WTC11 (cell line): ENCODE data around the gene TJP3. TPM values are rescaled to one million over a fixed set of nuclear protein-coding genes. Genes with fewer than 3 reads are reported as not detected.

Experiments
- ATAC-seq: fragments of 200-7000 bp; cut with Tn5 transposase; 2 replicates; pipeline ENCODE4 v1.10.0; 2021; ENCODE audit warnings: mild to moderate bottlenecking, moderate library complexity
- CTCF ChIA-PET: fragments of 300-600 bp; sonication (Branson Sonifier 250); formaldehyde crosslinking; loops from one replicate; lab custom pipeline; 2021; ENCODE audit warnings: antibody characterized with exemption; lab: Charles Lee
- POLR2A ChIA-PET: fragments of 350-600 bp; sonication (Branson Sonifier 250); formaldehyde crosslinking; loops from one replicate; lab custom pipeline; 2021; ENCODE audit warnings: antibody characterized with exemption; lab: Charles Lee
- DNase-seq: peaks from one replicate; pipeline ENCODE4 v3.0.0; 2021; ENCODE audit warnings: low spot score
- H3K27ac Mint-ChIP-seq: 2 replicates; pipeline ENCODE4 v1.8.0; 2021; ENCODE audit warnings: mixed read lengths
- H3K27me3 Mint-ChIP-seq: 2 replicates; pipeline ENCODE4 v1.8.0; 2021; ENCODE audit warnings: low read depth, mild to moderate bottlenecking, moderate library complexity, mixed read lengths
- H3K36me3 Mint-ChIP-seq: 2 replicates; pipeline ENCODE4 v1.8.0; 2021; ENCODE audit warnings: mixed read lengths
- H3K4me1 Mint-ChIP-seq: 2 replicates; pipeline ENCODE4 v1.8.0; 2022; ENCODE audit warnings: mixed read lengths
- H3K4me3 Mint-ChIP-seq: 2 replicates; pipeline ENCODE4 v1.8.0; 2021; ENCODE audit warnings: mild to moderate bottlenecking, moderate library complexity, mixed read lengths
- H3K9me3 Mint-ChIP-seq: 2 replicates; pipeline ENCODE4 v1.8.0; 2021; ENCODE audit warnings: mixed read lengths
- E2F5 ChIP-seq: sonication (generic); formaldehyde crosslinking; IDR thresholded peaks from 2 replicates; pipeline ENCODE4 v1.8.1; 2022; ENCODE audit warnings: mild to moderate bottlenecking, moderate library complexity, missing genetic modification reagents
- ELF4 ChIP-seq: sonication (generic); formaldehyde crosslinking; IDR thresholded peaks from 2 replicates; pipeline ENCODE4 v1.8.1; 2022; ENCODE audit warnings: low read depth, mild to moderate bottlenecking, moderate library complexity, missing genetic modification reagents
- EMX1 ChIP-seq: fragments of 250-450 bp; sonication (Bioruptor Pico); IDR thresholded peaks from 2 replicates; pipeline ENCODE4 v1.8.0; 2021; ENCODE audit warnings: mild to moderate bottlenecking
- ETV6 ChIP-seq: sonication (generic); formaldehyde crosslinking; IDR thresholded peaks from 2 replicates; pipeline ENCODE4 v1.8.1; 2022; ENCODE audit warnings: mild to moderate bottlenecking, missing genetic modification reagents
- FOXP4 ChIP-seq: sonication (generic); formaldehyde crosslinking; IDR thresholded peaks from 2 replicates; pipeline ENCODE4 v1.8.0; 2022; ENCODE audit warnings: mild to moderate bottlenecking, missing genetic modification reagents
- GRHL2 ChIP-seq: fragments of 250-450 bp; sonication (Bioruptor Pico); IDR thresholded peaks from 2 replicates; pipeline ENCODE4 v1.8.0; 2022; ENCODE audit warnings: mild to moderate bottlenecking, moderate library complexity; ENCODE audit not compliant: insufficient replicate concordance, severe bottlenecking
- HMGXB4 ChIP-seq: sonication (generic); formaldehyde crosslinking; IDR thresholded peaks from 2 replicates; pipeline ENCODE4 v1.8.1; 2023; ENCODE audit warnings: mild to moderate bottlenecking, moderate library complexity, missing genetic modification reagents
- IRF2 ChIP-seq: sonication (generic); formaldehyde crosslinking; IDR thresholded peaks from 2 replicates; pipeline ENCODE4 v1.8.0; 2022; ENCODE audit warnings: low read depth, missing genetic modification reagents, borderline replicate concordance
- MXD4 ChIP-seq: fragments of 250-450 bp; sonication (Bioruptor Pico); IDR thresholded peaks from 2 replicates; pipeline ENCODE4 v1.8.0; 2021; ENCODE audit warnings: mild to moderate bottlenecking, moderate library complexity, borderline replicate concordance
- MYBL2 ChIP-seq: sonication (generic); formaldehyde crosslinking; IDR thresholded peaks from 2 replicates; pipeline ENCODE4 v1.8.1; 2023; ENCODE audit warnings: mild to moderate bottlenecking, moderate library complexity, missing genetic modification reagents
- NR1H2 ChIP-seq: sonication (generic); formaldehyde crosslinking; IDR thresholded peaks from 2 replicates; pipeline ENCODE4 v1.9.0; 2021; ENCODE audit warnings: mild to moderate bottlenecking, moderate library complexity, missing genetic modification reagents
- SMAD4 ChIP-seq: sonication (generic); formaldehyde crosslinking; IDR thresholded peaks from 2 replicates; pipeline ENCODE4 v1.8.0; 2022; ENCODE audit warnings: mild to moderate bottlenecking, missing genetic modification reagents
- TEAD4 ChIP-seq: sonication (generic); formaldehyde crosslinking; IDR thresholded peaks from 2 replicates; pipeline ENCODE4 v1.8.0; 2022; ENCODE audit warnings: mild to moderate bottlenecking, missing genetic modification reagents
- ZNF121 ChIP-seq: sonication (generic); formaldehyde crosslinking; IDR thresholded peaks from 2 replicates; pipeline ENCODE4 v1.8.0; 2023; ENCODE audit warnings: missing genetic modification reagents
- ZNF138 ChIP-seq: sonication (generic); formaldehyde crosslinking; conservative IDR thresholded peaks from 2 replicates; pipeline ENCODE4 v1.8.1; 2022; ENCODE audit warnings: mild to moderate bottlenecking, moderate library complexity, missing genetic modification reagents
- ZNF219 ChIP-seq: sonication (generic); formaldehyde crosslinking; IDR thresholded peaks from 2 replicates; pipeline ENCODE4 v1.8.0; 2023; ENCODE audit warnings: missing genetic modification reagents, mild to moderate bottlenecking, borderline replicate concordance
- ZNF232 ChIP-seq: sonication (generic); formaldehyde crosslinking; IDR thresholded peaks from 2 replicates; pipeline ENCODE4 v1.8.0; 2022; ENCODE audit warnings: mild to moderate bottlenecking, missing genetic modification reagents
- ZNF317 ChIP-seq: sonication (generic); formaldehyde crosslinking; IDR thresholded peaks from 2 replicates; pipeline ENCODE4 v1.8.1; 2023; ENCODE audit warnings: low read depth, mild to moderate bottlenecking, moderate library complexity, missing genetic modification reagents, borderline replicate concordance
- ZNF396 ChIP-seq: fragments of 250-450 bp; sonication (Bioruptor Pico); IDR thresholded peaks from 2 replicates; pipeline ENCODE4 v1.8.0; 2021; ENCODE audit warnings: mild to moderate bottlenecking, moderate library complexity, borderline replicate concordance
- ZNF416 ChIP-seq: fragments of 250-450 bp; sonication (Bioruptor Pico); IDR thresholded peaks from 2 replicates; pipeline ENCODE4 v1.9.0; 2021; ENCODE audit warnings: mild to moderate bottlenecking, inconsistent platforms
- ZNF532 ChIP-seq: fragments of 250-450 bp; sonication (Bioruptor Pico); IDR thresholded peaks from 2 replicates; pipeline ENCODE4 v1.9.0; 2021; ENCODE audit warnings: mild to moderate bottlenecking, borderline replicate concordance
- total RNA-seq: library from RNA; stranded (reverse); gene quantifications from 3 replicates; pipeline ENCODE4 v1.2.3, GENCODE V29; 2021
- TF ChIP-seq, protein P1 (sequence below): sonication (generic); formaldehyde crosslinking; IDR thresholded peaks from 2 replicates; pipeline ENCODE4 v1.8.1; 2023; ENCODE audit warnings: mild to moderate bottlenecking, missing genetic modification reagents, moderate library complexity
- TF ChIP-seq, protein P2 (sequence below): fragments of 250-450 bp; sonication (Bioruptor Pico); IDR thresholded peaks from 2 replicates; pipeline ENCODE4 v1.9.0; 2021; ENCODE audit warnings: mild to moderate bottlenecking
- TF ChIP-seq, protein P3 (sequence below): sonication (generic); formaldehyde crosslinking; IDR thresholded peaks from 2 replicates; pipeline ENCODE4 v1.8.1; 2022; ENCODE audit warnings: mild to moderate bottlenecking, missing genetic modification reagents, moderate library complexity, borderline replicate concordance

The TJP3 gene
- total RNA-seq, 1 experiment from 2014 or later = 36.2 TPM

- no peak for TF ChIP-seq TEAD4 (CRISPR knock-in tag)
- TF ChIP-seq MXD4 = no peak
- no peak for TF ChIP-seq EMX1 (CRISPR knock-in tag)
- TF ChIP-seq ZNF396 = no peak
- no peak for TF ChIP-seq MYBL2 (CRISPR knock-in tag)
- TF ChIP-seq FOXP4 (CRISPR knock-in tag) = no peak
- no peak for TF ChIP-seq IRF2 (CRISPR knock-in tag)
- no peak for TF ChIP-seq SMAD4 (CRISPR knock-in tag)
- no peak for TF ChIP-seq ELF4
- no peak for TF ChIP-seq ZNF121 (CRISPR knock-in tag)
- TF ChIP-seq, protein P1, sequence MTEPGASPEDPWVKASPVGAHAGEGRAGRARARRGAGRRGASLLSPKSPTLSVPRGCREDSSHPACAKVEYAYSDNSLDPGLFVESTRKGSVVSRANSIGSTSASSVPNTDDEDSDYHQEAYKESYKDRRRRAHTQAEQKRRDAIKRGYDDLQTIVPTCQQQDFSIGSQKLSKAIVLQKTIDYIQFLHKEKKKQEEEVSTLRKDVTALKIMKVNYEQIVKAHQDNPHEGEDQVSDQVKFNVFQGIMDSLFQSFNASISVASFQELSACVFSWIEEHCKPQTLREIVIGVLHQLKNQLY (CRISPR knock-in tag) = no peak
- no peak for TF ChIP-seq NR1H2
- TF ChIP-seq ZNF317 (CRISPR knock-in tag) = no peak
- TF ChIP-seq, protein P2, sequence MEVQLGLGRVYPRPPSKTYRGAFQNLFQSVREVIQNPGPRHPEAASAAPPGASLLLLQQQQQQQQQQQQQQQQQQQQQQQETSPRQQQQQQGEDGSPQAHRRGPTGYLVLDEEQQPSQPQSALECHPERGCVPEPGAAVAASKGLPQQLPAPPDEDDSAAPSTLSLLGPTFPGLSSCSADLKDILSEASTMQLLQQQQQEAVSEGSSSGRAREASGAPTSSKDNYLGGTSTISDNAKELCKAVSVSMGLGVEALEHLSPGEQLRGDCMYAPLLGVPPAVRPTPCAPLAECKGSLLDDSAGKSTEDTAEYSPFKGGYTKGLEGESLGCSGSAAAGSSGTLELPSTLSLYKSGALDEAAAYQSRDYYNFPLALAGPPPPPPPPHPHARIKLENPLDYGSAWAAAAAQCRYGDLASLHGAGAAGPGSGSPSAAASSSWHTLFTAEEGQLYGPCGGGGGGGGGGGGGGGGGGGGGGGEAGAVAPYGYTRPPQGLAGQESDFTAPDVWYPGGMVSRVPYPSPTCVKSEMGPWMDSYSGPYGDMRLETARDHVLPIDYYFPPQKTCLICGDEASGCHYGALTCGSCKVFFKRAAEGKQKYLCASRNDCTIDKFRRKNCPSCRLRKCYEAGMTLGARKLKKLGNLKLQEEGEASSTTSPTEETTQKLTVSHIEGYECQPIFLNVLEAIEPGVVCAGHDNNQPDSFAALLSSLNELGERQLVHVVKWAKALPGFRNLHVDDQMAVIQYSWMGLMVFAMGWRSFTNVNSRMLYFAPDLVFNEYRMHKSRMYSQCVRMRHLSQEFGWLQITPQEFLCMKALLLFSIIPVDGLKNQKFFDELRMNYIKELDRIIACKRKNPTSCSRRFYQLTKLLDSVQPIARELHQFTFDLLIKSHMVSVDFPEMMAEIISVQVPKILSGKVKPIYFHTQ (CRISPR knock-in tag) = no peak
- TF ChIP-seq ZNF219 = no peak
- TF ChIP-seq, protein P3, sequence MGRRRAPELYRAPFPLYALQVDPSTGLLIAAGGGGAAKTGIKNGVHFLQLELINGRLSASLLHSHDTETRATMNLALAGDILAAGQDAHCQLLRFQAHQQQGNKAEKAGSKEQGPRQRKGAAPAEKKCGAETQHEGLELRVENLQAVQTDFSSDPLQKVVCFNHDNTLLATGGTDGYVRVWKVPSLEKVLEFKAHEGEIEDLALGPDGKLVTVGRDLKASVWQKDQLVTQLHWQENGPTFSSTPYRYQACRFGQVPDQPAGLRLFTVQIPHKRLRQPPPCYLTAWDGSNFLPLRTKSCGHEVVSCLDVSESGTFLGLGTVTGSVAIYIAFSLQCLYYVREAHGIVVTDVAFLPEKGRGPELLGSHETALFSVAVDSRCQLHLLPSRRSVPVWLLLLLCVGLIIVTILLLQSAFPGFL (CRISPR knock-in tag) = no peak
- TF ChIP-seq ETV6 (CRISPR knock-in tag) = no peak
- no peak for TF ChIP-seq ZNF232 (CRISPR knock-in tag)
- TF ChIP-seq, all 79 proteins: peak for 0
- Mint-ChIP-seq H3K4me1 (peaks cover 31% of the 10 kb centered on the region), H3K27me3 (no peaks in the 10 kb centered on the region), H3K4me3 (no peak overlapping the region), H3K9me3 (peaks cover 7% of the 10 kb centered on the region), H3K36me3 (peaks cover 11% of the 10 kb centered on the region), H3K27ac (peak overlapping the region; percentile 45; the same call in 1 of the 2 replicates)
- CTCF ChIA-PET = interaction anchor here (0.6 kb wide), 1 partner anchor 529 kb away, joined by 3 read pairs; no protein-coding TSS in a partner anchor
- no peak for ATAC-seq
- POLR2A ChIA-PET = no interaction called here
- DNase-seq = no peak
Observed at GRCh38 chr19:3679581-3679980, 28.6 kb upstream of the TJP3 start.

GRCh38 chr19:3680939-3681338, 27.2 kb upstream of the TJP3 start:
- H3K4me3 Mint-ChIP-seq = no peak overlapping the region
- no peak overlapping the region for H3K27ac Mint-ChIP-seq
- ATAC-seq (no peak), DNase-seq (no peak)
- no peaks in the 10 kb centered on the region for H3K27me3 Mint-ChIP-seq
- ChIA-PET CTCF (no interaction called here), POLR2A (no interaction called here)
- H3K9me3 Mint-ChIP-seq = peaks cover 13% of the 10 kb centered on the region
- TF ChIP-seq ZNF532 = no peak
- no peak for TF ChIP-seq HMGXB4 (CRISPR knock-in tag)
- no peak for TF ChIP-seq GRHL2 (CRISPR knock-in tag)
- TF ChIP-seq ZNF416 (CRISPR knock-in tag) = no peak
- TF ChIP-seq E2F5 (CRISPR knock-in tag) = no peak
- TF ChIP-seq ZNF138 = no peak
- H3K4me1 Mint-ChIP-seq = peaks cover 31% of the 10 kb centered on the region
- H3K36me3 Mint-ChIP-seq = peaks cover 20% of the 10 kb centered on the region
